SK-N-MC (cell line): ENCODE data around the gene GADD45GIP1.

Source experiments
- EZH2 ChIP-seq: fragments of 200-600 bp; sonication (generic); IDR thresholded peaks from one replicate; pipeline ENCODE4 v1.6.1; 2017; ENCODE audit warnings: antibody characterized with exemption
- FOXP2 ChIP-seq: optimal IDR thresholded peaks from 2 replicates; pipeline ENCODE3; 2011; ENCODE audit warnings: mild to moderate bottlenecking, moderate library complexity; ENCODE audit not compliant: insufficient read depth; ENCODE audit errors: extremely low read length, control extremely low read depth
- POLR2AphosphoS5 ChIP-seq: IDR thresholded peaks from 2 replicates; pipeline ENCODE4 v1.6.1; 2012; ENCODE audit warnings: mild to moderate bottlenecking, low read depth, low read length, borderline replicate concordance

DNA sequence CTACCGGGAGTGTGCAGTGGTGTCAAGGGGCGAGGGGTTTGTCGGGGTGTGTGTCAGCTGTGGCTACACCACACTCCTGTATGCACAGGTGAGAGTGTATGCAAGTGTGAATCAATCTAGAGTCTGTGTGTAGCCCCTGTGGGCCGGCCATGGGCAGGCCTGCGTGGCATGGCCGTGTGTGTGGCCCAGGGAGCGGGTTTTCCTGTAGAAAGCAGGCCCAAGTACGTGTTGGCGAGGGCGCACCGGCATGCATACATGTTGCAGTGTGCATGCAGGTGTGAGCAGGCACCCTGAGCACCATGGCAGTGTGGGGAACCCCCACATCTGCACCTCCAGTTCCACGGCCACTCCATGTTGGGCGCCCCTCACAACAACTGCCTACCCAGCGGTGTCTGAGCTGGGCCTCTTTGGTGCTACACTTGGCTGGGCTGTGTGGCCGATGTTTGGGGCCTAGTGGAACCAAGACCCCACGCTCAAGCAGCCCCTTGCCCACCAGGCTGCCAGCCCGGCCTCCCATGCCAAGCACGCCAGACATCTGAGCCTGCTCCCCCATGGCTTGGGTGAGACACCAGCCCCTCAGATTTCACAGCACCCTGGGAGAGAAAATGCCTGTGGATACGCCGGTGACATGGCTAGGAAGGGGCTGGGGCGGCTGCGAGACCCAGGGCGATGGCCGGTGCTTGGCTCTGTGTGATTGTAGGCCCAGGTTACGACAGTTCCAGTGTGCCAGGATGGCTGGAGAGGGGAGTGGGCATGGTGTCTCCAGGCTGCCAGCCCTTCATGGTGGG, 40.4 kb upstream of the GADD45GIP1 start:
- no peak for TF ChIP-seq POLR2AphosphoS5
- no peak for TF ChIP-seq EZH2
- no peak for TF ChIP-seq FOXP2
